ENCODE measurements around the gene ABHD10. TPM values are rescaled to one million over a fixed set of nuclear protein-coding genes. Genes with fewer than 3 reads are reported as not detected.

ABHD10 gene
- total RNA-seq, 1 experiment from 2014 or later: 21.8 TPM

- peaks cover 22% of the 10 kb centered on the region for H3K27me3 Mint-ChIP-seq (ENCODE audit: low read depth)
- no peak overlapping the region for H3K27ac ChIP-seq (ENCODE audit: insufficient read length, low read depth, low read length)
- H3K23me2 ChIP-seq (ENCODE audit: insufficient read length, low read depth, low read length, poor library complexity, severe bottlenecking): no peaks in the 10 kb centered on the region
- H4K5ac ChIP-seq (ENCODE audit: insufficient read length, low read depth, low read length): no peak overlapping the region
- H3K27me3 ChIP-seq (ENCODE audit: insufficient read depth, low read length): peaks cover 1% of the 10 kb centered on the region; the same call in 1 of the 2 replicates
- no peak overlapping the region for H3K18ac ChIP-seq (ENCODE audit: insufficient read length, low read depth, low read length)
- H2BK120ac ChIP-seq (ENCODE audit: low read depth, low read length, poor library complexity, severe bottlenecking): no peak overlapping the region
- peak; percentile 32 for DNase-seq
- no peak overlapping the region for H3K9ac ChIP-seq (ENCODE audit: extremely low read depth, insufficient read length, low read length)
- no peak overlapping the region for H2BK15ac ChIP-seq (ENCODE audit: low read depth, low read length)
- H3K9me3 ChIP-seq (ENCODE audit: control insufficient read depth, low read depth, low read length): no peaks in the 10 kb centered on the region
- H3K79me1 ChIP-seq (ENCODE audit: insufficient read depth, low read depth, low read length, poor library complexity, severe bottlenecking): no peaks in the 10 kb centered on the region
- no peak for TF ChIP-seq CTCF (conservative IDR thresholded peaks at IDR 0.05)
- WGBS (ENCODE audit: extremely low coverage, insufficient read length, low lambda C conversion rate): no CpG with 5 or more reads among the region's 4 CpGs
- no peak overlapping the region for H2AFZ ChIP-seq (ENCODE audit: low read length)
- H3K4me1 ChIP-seq (ENCODE audit: insufficient read depth, low read length): peaks cover 9% of the 10 kb centered on the region; the same call in 1 of the 2 replicates
- peaks cover 0 to 2% (median 0%) of the 10 kb centered on the region in 3 experiments; a peak in 2 of 7 replicates for H3K36me3 Mint-ChIP-seq (ENCODE audit: insufficient read depth in 1 of 3, low read depth in 3 of 3)
- H3K23ac ChIP-seq (ENCODE audit: insufficient read length, low read depth, low read length): no peak overlapping the region
- H3T11ph ChIP-seq (ENCODE audit: low read length): no peak overlapping the region
- H4K8ac ChIP-seq (replicated peaks; ENCODE audit: insufficient read length, low read depth, low read length): no peak overlapping the region
- H3K4ac ChIP-seq (ENCODE audit: low read depth, low read length): no peak overlapping the region
- H3K27ac Mint-ChIP-seq: peak overlapping the region in 1 of 3 experiments; percentile 17; a peak in 3 of 7 replicates
- H2BK20ac ChIP-seq (ENCODE audit: low read depth, low read length, poor library complexity, severe bottlenecking): no peak overlapping the region
- H3K4me3 Mint-ChIP-seq: peak overlapping the region; percentile 1 to 52; a peak in 4 of 5 replicates
- H3K14ac ChIP-seq (ENCODE audit: insufficient read depth, low read length): no peak overlapping the region
- no peak overlapping the region for H4K91ac ChIP-seq (ENCODE audit: insufficient read length, low read depth, low read length)
- no peak overlapping the region for H2BK5ac ChIP-seq (ENCODE audit: insufficient read length, low read length)
- H3K9me3 Mint-ChIP-seq: no peaks in the 10 kb centered on the region; a peak in 1 of 5 replicates
- H3K79me2 ChIP-seq (ENCODE audit: insufficient read depth, low read length): no peaks in the 10 kb centered on the region
- no peak overlapping the region for H2BK12ac ChIP-seq (ENCODE audit: insufficient read length, low read depth, low read length)
- no peaks in the 10 kb centered on the region for H4K20me1 ChIP-seq (ENCODE audit: control insufficient read depth, insufficient read depth, insufficient read length)
- H3K4me1 Mint-ChIP-seq: peaks cover 54 to 56% of the 10 kb centered on the region in 2 experiments
- no peak overlapping the region for H2AK5ac ChIP-seq (ENCODE audit: insufficient read length, low read length)
- H3K56ac ChIP-seq (ENCODE audit: insufficient read length, low read depth, low read length): no peak overlapping the region
- H3K4me2 ChIP-seq (ENCODE audit: insufficient read depth, insufficient read length, low read length): no peak overlapping the region
These were observed 21.7 kb upstream of the ABHD10 start for GRCh38 chr3:111956995-111957734.
